Activated CD4-positive, alpha-beta T cell treated with anti-CD3 and anti-CD28 coated beads for 36 hours (primary cell): ENCODE data around the gene SKA1. TPM values are rescaled to one million over a fixed set of nuclear protein-coding genes. Genes with fewer than 3 reads are reported as not detected.
"Not testable (repeated sequence)": the region's sequence is repeated elsewhere in the genome, so short reads cannot be mapped to it uniquely, and the experiment has no call there.

Experiments used
- ATAC-seq: fragments of 200-7000 bp; cut with Tn5 transposase; one replicate; pipeline ENCODE4 v1.10.0; 2021; ENCODE audit warnings: mild to moderate bottlenecking, moderate library complexity
- CTCF ChIA-PET: fragments of 350-600 bp; sonication (Branson Sonifier 250); formaldehyde crosslinking; loops from one replicate; lab custom pipeline; 2021; ENCODE audit warnings: antibody characterized with exemption; lab: Charles Lee
- POLR2A ChIA-PET: fragments of 350-600 bp; sonication (Branson Sonifier 250); formaldehyde crosslinking; loops from one replicate; lab custom pipeline; 2021; ENCODE audit warnings: antibody characterized with exemption, inconsistent platforms; lab: Charles Lee
- DNase-seq: peaks from one replicate; pipeline ENCODE4 v3.0.0-alpha.2; 2020
- H3K27ac Mint-ChIP-seq: one replicate; pipeline ENCODE4 v1.8.0; 2021; ENCODE audit warnings: mixed read lengths
- H3K27me3 Mint-ChIP-seq: one replicate; pipeline ENCODE4 v1.8.0; 2021; ENCODE audit warnings: mixed read lengths
- H3K36me3 Mint-ChIP-seq: one replicate; pipeline ENCODE4 v1.8.0; 2021; ENCODE audit warnings: low read depth, mixed read lengths
- H3K4me1 Mint-ChIP-seq: one replicate; pipeline ENCODE4 v1.8.0; 2021; ENCODE audit warnings: mixed read lengths
- H3K4me3 Mint-ChIP-seq: one replicate; pipeline ENCODE4 v1.8.0; 2021; ENCODE audit warnings: mild to moderate bottlenecking, moderate library complexity, mixed read lengths
- H3K9me3 Mint-ChIP-seq: one replicate; pipeline ENCODE4 v1.8.0; 2021; ENCODE audit warnings: low read depth, mixed read lengths
- intact Hi-C, 2 experiments: fragments of 100-400 bp; cut with DNase I in 1 of 2; cut with micrococcal nuclease in 1 of 2; formaldehyde crosslinking; loops; one replicate each; pipeline versions ENCODE4 v1.14.2 to v1.15.1; 2022 to 2024; cut with DNase I, micrococcal nuclease
- total RNA-seq, 2 experiments: library from RNA; stranded (reverse); gene quantifications; one replicate each; pipeline ENCODE4 v1.2.3, GENCODE V29; 2021

SKA1 gene
- total RNA-seq, 2 experiments from 2014 or later = 38.6 to 48.3 TPM

GRCh38 chr18:50405582-50406271 lies 30.9 kb downstream of the SKA1 start:
- intact Hi-C loops = no loop called here
- Mint-ChIP-seq H3K4me3 (no peak overlapping the region), H3K36me3 (no peaks in the 10 kb centered on the region), H3K9me3 (no peaks in the 10 kb centered on the region), H3K27ac (no peak overlapping the region), H3K27me3 (peaks cover 38% of the 10 kb centered on the region), H3K4me1 (no peaks in the 10 kb centered on the region)
- DNase-seq (no peak), ATAC-seq (no peak)
- POLR2A ChIA-PET = no interaction called here
- CTCF ChIA-PET = no interaction called here

GRCh38 chr18:50409236-50409635 lies 34.4 kb downstream of the SKA1 start:
- ATAC-seq (no peak), DNase-seq (no peak)
- Mint-ChIP-seq H3K4me1 (no peaks in the 10 kb centered on the region), H3K36me3 (no peaks in the 10 kb centered on the region), H3K27ac (no peak overlapping the region), H3K9me3 (no peaks in the 10 kb centered on the region), H3K4me3 (no peak overlapping the region), H3K27me3 (peaks cover 23% of the 10 kb centered on the region)
- CTCF ChIA-PET = interaction anchor here (1.7 kb wide), 1 partner anchor 52 kb away, joined by 3 read pairs; no protein-coding TSS in a partner anchor
- POLR2A ChIA-PET = no interaction called here
- intact Hi-C loops = no loop called here

GRCh38 chr18:50410008-50410407 lies 35.2 kb downstream of the SKA1 start:
- ATAC-seq (no peak), DNase-seq (peak; percentile 23)
- ChIA-PET POLR2A (no interaction called here), CTCF (interaction anchor here (1.2 kb wide), 1 partner anchor 18 kb away, joined by 3 read pairs; no protein-coding TSS in a partner anchor)
- Mint-ChIP-seq H3K27ac (no peak overlapping the region), H3K4me3 (no peak overlapping the region), H3K4me1 (no peaks in the 10 kb centered on the region), H3K27me3 (peaks cover 20% of the 10 kb centered on the region), H3K9me3 (no peaks in the 10 kb centered on the region), H3K36me3 (no peaks in the 10 kb centered on the region)
- intact Hi-C loops = no loop called here

GRCh38 chr18:50410894-50411293 lies 36.0 kb downstream of the SKA1 start:
- DNase-seq (no peak), ATAC-seq (no peak)
- Mint-ChIP-seq H3K27me3 (peaks cover 15% of the 10 kb centered on the region), H3K27ac (no peak overlapping the region), H3K36me3 (no peaks in the 10 kb centered on the region), H3K4me1 (no peaks in the 10 kb centered on the region), H3K4me3 (no peak overlapping the region), H3K9me3 (no peaks in the 10 kb centered on the region)
- POLR2A ChIA-PET = no interaction called here
- intact Hi-C loops = no loop called here
- CTCF ChIA-PET = interaction anchor here (0.6 to 1.2 kb wide), 2 partner anchors 18 to 19 kb away, joined by 3 read pairs; no protein-coding TSS in a partner anchor

- CTCF ChIA-PET, DNase-seq, intact Hi-C loops, H3K36me3 Mint-ChIP-seq, ATAC-seq, H3K27ac Mint-ChIP-seq, H3K9me3 Mint-ChIP-seq, H3K4me1 Mint-ChIP-seq, POLR2A ChIA-PET, H3K4me3 Mint-ChIP-seq: not testable (repeated sequence)
- peaks cover 13% of the 10 kb centered on the region for H3K27me3 Mint-ChIP-seq
These were observed 42.0 kb downstream of the SKA1 start for GRCh38 chr18:50416832-50417231.

GRCh38 chr18:50417705-50418104 lies 42.9 kb downstream of the SKA1 start:
- H3K36me3 Mint-ChIP-seq, H3K9me3 Mint-ChIP-seq, H3K4me1 Mint-ChIP-seq, H3K27ac Mint-ChIP-seq, POLR2A ChIA-PET, CTCF ChIA-PET, intact Hi-C loops, ATAC-seq, DNase-seq, H3K4me3 Mint-ChIP-seq: not testable (repeated sequence)
- H3K27me3 Mint-ChIP-seq = peaks cover 13% of the 10 kb centered on the region

GRCh38 chr18:50418650-50419049 lies 43.8 kb downstream of the SKA1 start:
- H3K9me3 Mint-ChIP-seq = peaks cover 5% of the 10 kb centered on the region

GRCh38 chr18:50422286-50422898 lies 47.5 kb downstream of the SKA1 start:
- Mint-ChIP-seq H3K36me3 (no peaks in the 10 kb centered on the region), H3K9me3 (peaks cover 11% of the 10 kb centered on the region), H3K4me3 (no peak overlapping the region), H3K4me1 (no peaks in the 10 kb centered on the region), H3K27ac (no peak overlapping the region), H3K27me3 (peaks cover 23% of the 10 kb centered on the region)
- DNase-seq (no peak), ATAC-seq (no peak)
- POLR2A ChIA-PET = no interaction called here
- CTCF ChIA-PET = no interaction called here
- intact Hi-C loops = loop anchor here in 1 of 2 experiments (10.0 kb wide), 1 partner anchor 408 kb away; no protein-coding TSS in a partner anchor

More at GRCh38 chr18:50418650-50419049, 43.8 kb downstream of the SKA1 start:
- H3K4me1 Mint-ChIP-seq = no peaks in the 10 kb centered on the region
- intact Hi-C loops = no loop called here
- POLR2A ChIA-PET = no interaction called here
- H3K27me3 Mint-ChIP-seq = peaks cover 17% of the 10 kb centered on the region
- CTCF ChIA-PET = interaction anchor here (0.6 to 2.2 kb wide), 2 partner anchors 11 to 370 kb away, joined by 3 to 7 read pairs; no protein-coding TSS in a partner anchor
- no peak overlapping the region for H3K27ac Mint-ChIP-seq
- ATAC-seq (no peak), DNase-seq (no peak)
- H3K36me3 Mint-ChIP-seq = no peaks in the 10 kb centered on the region
- no peak overlapping the region for H3K4me3 Mint-ChIP-seq

GRCh38 chr18:50424877-50425690 lies 50.2 kb downstream of the SKA1 start:
- ATAC-seq (no peak), DNase-seq (no peak)
- ChIA-PET CTCF (no interaction called here), POLR2A (no interaction called here)
- H3K4me3 Mint-ChIP-seq = no peak overlapping the region
- H3K27ac Mint-ChIP-seq = no peak overlapping the region
- H3K9me3 Mint-ChIP-seq = peaks cover 7% of the 10 kb centered on the region
- intact Hi-C loops = loop anchor here in 1 of 2 experiments (10.0 kb wide), 1 partner anchor 410 kb away; no protein-coding TSS in a partner anchor
- H3K36me3 Mint-ChIP-seq = no peaks in the 10 kb centered on the region
- peaks cover 26% of the 10 kb centered on the region for H3K27me3 Mint-ChIP-seq
- no peaks in the 10 kb centered on the region for H3K4me1 Mint-ChIP-seq

GRCh38 chr18:50427896-50428295 lies 53.0 kb downstream of the SKA1 start:
- intact Hi-C loops = loop anchor here (1.0 to 10.0 kb wide), 3 partner anchors 209 to 413 kb away; no protein-coding TSS in a partner anchor
- Mint-ChIP-seq H3K27me3 (peaks cover 23% of the 10 kb centered on the region), H3K27ac (no peak overlapping the region), H3K36me3 (no peaks in the 10 kb centered on the region), H3K9me3 (peaks cover 7% of the 10 kb centered on the region), H3K4me1 (no peaks in the 10 kb centered on the region), H3K4me3 (no peak overlapping the region)
- ChIA-PET POLR2A (no interaction called here), CTCF (interaction anchor here (0.8 to 1.6 kb wide), 4 partner anchors 14 to 225 kb away, joined by 3 to 13 read pairs (median 4); no protein-coding TSS in a partner anchor)
- DNase-seq = no peak
- ATAC-seq = no peak
